HepG2 (cell line): Measurements from ENCODE around the gene DAAM2. TPM values are rescaled to one million over a fixed set of nuclear protein-coding genes. Genes with fewer than 3 reads are reported as not detected.

Source experiments
- ATAC-seq: fragments of 200-7000 bp; cut with Tn5 transposase; 3 replicates; pipeline ENCODE4 v1.9.1; 2020; ENCODE audit warnings: mild to moderate bottlenecking, moderate library complexity
- BruUV-seq: library from RNA; stranded (reverse); fragments of 400-500 nt; replicated peaks from 2 replicates; lab custom pipeline; 2021; lab: Mats Ljungman, UMichigan
- CTCF ChIA-PET: fragments of 300-600 bp; formaldehyde crosslinking; extraction: SDS; loops from one replicate; lab custom pipeline; 2021; ENCODE audit warnings: low total read pairs, inconsistent platforms, low intra/inter-chr PET ratio; lab: Yijun Ruan, JAX
- POLR2A ChIA-PET: fragments of 350-600 bp; sonication (Branson Sonifier 250); formaldehyde crosslinking; loops from one replicate; lab custom pipeline; 2020; ENCODE audit warnings: antibody characterized with exemption, inconsistent platforms; lab: Yijun Ruan, JAX
- DNase-seq: peaks from one replicate; pipeline ENCODE4 v3.0.0-alpha.2; 2015; ENCODE audit warnings: low spot score
- FAIRE-seq: peaks from 3 replicates; lab custom pipeline; 2011; peaks lifted over from hg19 to GRCh38; lab: Jason Lieb, UNC
- H2AFZ ChIP-seq: one replicate; pipeline ENCODE4 v1.6.1; 2011; ENCODE audit warnings: low read length, inconsistent platforms
- H3K27ac ChIP-seq: fragments of 300-600 bp; 3 replicates; pipeline ENCODE4 v1.8.0; 2011; ENCODE audit warnings: mixed run types, mild to moderate bottlenecking, mixed read lengths, low read length, inconsistent platforms; ENCODE audit not compliant: insufficient read depth; ENCODE audit errors: extremely low read length
- H3K27me3 ChIP-seq, 2 experiments: fragments of 200-600 bp in 1 of 2; 2 replicates in 1 of 2; 3 replicates in 1 of 2; pipeline versions ENCODE4 v1.6.0 to v1.8.0; 2011; ENCODE audit warnings: low read length in 2 of 2, mild to moderate bottlenecking in 2 of 2, moderate library complexity in 2 of 2, inconsistent platforms in 1 of 2; ENCODE audit not compliant: insufficient read depth in 2 of 2, control insufficient read depth in 1 of 2
- H3K36me3 ChIP-seq, 2 experiments: fragments of 200-600 bp in 1 of 2; replicated peaks in 1 of 2; 2 replicates in 1 of 2; 3 replicates in 1 of 2; pipeline versions ENCODE4 v1.5.1 to v1.8.0; 2011; ENCODE audit warnings: low read length in 2 of 2, inconsistent platforms in 1 of 2; ENCODE audit not compliant: insufficient read depth in 2 of 2, control insufficient read depth in 1 of 2
- H3K4me1 ChIP-seq: 2 replicates; pipeline ENCODE4 v1.5.1; 2012; ENCODE audit warnings: low read length, inconsistent platforms; ENCODE audit not compliant: insufficient read depth
- H3K4me2 ChIP-seq: 2 replicates; pipeline ENCODE4 v1.6.0; 2011; ENCODE audit warnings: low read depth, low read length, inconsistent platforms
- H3K4me3 ChIP-seq, 3 experiments: fragments of 200-600 bp in 1 of 3; sonication (generic), shearing (Covaris generic) in 1 of 3; replicated peaks in 1 of 3; 2 replicates each; pipeline ENCODE4 v1.5.1; 2011 to 2016; ENCODE audit warnings: low read length in 3 of 3, inconsistent platforms in 2 of 3, low read depth in 2 of 3, mild to moderate bottlenecking in 2 of 3, control low read depth in 1 of 3, mixed read lengths in 1 of 3; ENCODE audit not compliant: insufficient read depth in 1 of 3
- H3K79me2 ChIP-seq: one replicate; pipeline ENCODE4 v1.6.1; 2011; ENCODE audit warnings: low read length, inconsistent platforms; ENCODE audit not compliant: insufficient read depth
- H3K9ac ChIP-seq: 2 replicates; pipeline ENCODE4 v1.6.0; 2011; ENCODE audit warnings: mild to moderate bottlenecking, low read depth, low read length, inconsistent platforms; ENCODE audit not compliant: insufficient read depth
- H3K9me3 ChIP-seq: 2 replicates; pipeline ENCODE4 v1.5.1; 2012; ENCODE audit warnings: mild to moderate bottlenecking, low read length
- H4K20me1 ChIP-seq: 2 replicates; pipeline ENCODE4 v1.6.0; 2011; ENCODE audit warnings: inconsistent platforms, mild to moderate bottlenecking, low read length, moderate library complexity; ENCODE audit not compliant: insufficient read depth
- HMGXB3 ChIP-seq: sonication (generic); formaldehyde crosslinking; IDR thresholded peaks from 2 replicates; pipeline ENCODE4 v1.4.0; 2020; ENCODE audit warnings: missing genetic modification reagents, borderline replicate concordance
- HNRNPUL1 ChIP-seq: fragments of 200-400 bp; formaldehyde crosslinking; IDR thresholded peaks from 2 replicates; pipeline ENCODE4 v1.6.1; 2017; ENCODE audit warnings: low read depth, mild to moderate bottlenecking, low read length, moderate library complexity
- KAT2B ChIP-seq: fragments of 150-350 bp; IDR thresholded peaks from 2 replicates; pipeline ENCODE4 v1.6.1; 2014; ENCODE audit warnings: low read depth, low read length, borderline replicate concordance
- POLR2AphosphoS5 ChIP-seq: IDR thresholded peaks from 2 replicates; pipeline ENCODE4 v1.6.1; 2012; ENCODE audit warnings: low read depth, low read length
- PPARG ChIP-seq: conservative IDR thresholded peaks from 2 replicates; pipeline ENCODE4 v1.6.1; 2016; ENCODE audit warnings: missing biosample characterization, missing genetic modification reagents
- RORA ChIP-seq: sonication (generic); formaldehyde crosslinking; IDR thresholded peaks from 2 replicates; pipeline ENCODE4 v1.5.0; 2020; ENCODE audit warnings: mild to moderate bottlenecking, missing genetic modification reagents, moderate library complexity
- SRY ChIP-seq: sonication (generic); formaldehyde crosslinking; IDR thresholded peaks from 2 replicates; pipeline ENCODE4 v1.8.0; 2022; ENCODE audit warnings: mild to moderate bottlenecking, missing genetic modification reagents
- TOPORS ChIP-seq: sonication (generic); formaldehyde crosslinking; IDR thresholded peaks from 2 replicates; pipeline ENCODE4 v1.8.0; 2023; ENCODE audit warnings: mild to moderate bottlenecking, missing genetic modification reagents
- TP53 ChIP-seq: sonication (generic); formaldehyde crosslinking; conservative IDR thresholded peaks from 2 replicates; pipeline ENCODE4 v1.4.0; 2020; ENCODE audit warnings: missing genetic modification reagents
- ZNF224 ChIP-seq: sonication (generic); formaldehyde crosslinking; IDR thresholded peaks from 2 replicates; pipeline ENCODE4 v1.5.0; 2020; ENCODE audit warnings: mild to moderate bottlenecking, missing genetic modification reagents
- ZNF788 ChIP-seq: sonication (generic); formaldehyde crosslinking; IDR thresholded peaks from 2 replicates; pipeline ENCODE4 v1.5.0; 2020; ENCODE audit warnings: mild to moderate bottlenecking, missing genetic modification reagents, borderline replicate concordance
- WGBS: methylation state at CpG from one replicate; pipeline ENCODE4 v1.1.6; 2017; ENCODE audit warnings: low lambda C conversion rate; 5-methylcytosine and 5-hydroxymethylcytosine counted together
- in situ Hi-C: cut with HindIII; loops from 2 replicates; pipeline ENCODE4 v1.10.0; 2017; ENCODE audit warnings: low pct_unique_long_range_greater_than_20kb; ENCODE audit not compliant: extremely low pct_ligation_motif_present
- intact Hi-C: fragments of 100-400 bp; cut with micrococcal nuclease; formaldehyde crosslinking; loops from one replicate; pipeline ENCODE4 v1.10.0; 2022; ENCODE audit not compliant: unreplicated experiment
- polyA plus RNA-seq, 8 experiments: library from polyadenylated mRNA; depleted of rRNA in 3 of 8; stranded (reverse) in 7 of 8; unstranded in 1 of 8; fragments of >200 nt; fragmentation: Illumina TruSeq in 4 of 8; extraction: Trizol in 4 of 8; gene quantifications; 2 replicates each; pipeline versions ENCODE4 v1.2.1 to v1.2.3, GENCODE V29; 2011 to 2016; ENCODE audit warnings: low read depth in 4 of 8, missing spikeins in 1 of 8, mixed read lengths in 1 of 8; ENCODE audit not compliant: insufficient read depth in 1 of 8
- total RNA-seq, 5 experiments: library from RNA; depleted of rRNA; stranded (reverse); fragments of >200 nt; fragmentation: Illumina TruSeq; extraction: Trizol; gene quantifications; 2 replicates each; pipeline ENCODE4 v1.2.3, GENCODE V29; 2016; ENCODE audit warnings: low read depth in 1 of 5
- TF ChIP-seq, protein P1 (sequence below): fragments of 450-650 bp; IDR thresholded peaks from 2 replicates; pipeline ENCODE4 v1.6.1; 2016
- TF ChIP-seq, protein P2 (sequence below): sonication (generic); formaldehyde crosslinking; IDR thresholded peaks from 2 replicates; pipeline ENCODE4 v1.8.0; 2022; ENCODE audit warnings: missing genetic modification reagents, mild to moderate bottlenecking, moderate library complexity, borderline replicate concordance
- TF ChIP-seq, protein P3 (sequence below): sonication (generic); formaldehyde crosslinking; conservative IDR thresholded peaks from 2 replicates; pipeline ENCODE4 v1.4.0; 2020; ENCODE audit warnings: missing genetic modification reagents

The DAAM2 gene
- total and polyA plus RNA-seq, 2 of the 13 experiments (the other 11 are each of a cell fraction or from before 2014, with no cell fraction given), result 0.01 TPM; not detected in 1

DNA sequence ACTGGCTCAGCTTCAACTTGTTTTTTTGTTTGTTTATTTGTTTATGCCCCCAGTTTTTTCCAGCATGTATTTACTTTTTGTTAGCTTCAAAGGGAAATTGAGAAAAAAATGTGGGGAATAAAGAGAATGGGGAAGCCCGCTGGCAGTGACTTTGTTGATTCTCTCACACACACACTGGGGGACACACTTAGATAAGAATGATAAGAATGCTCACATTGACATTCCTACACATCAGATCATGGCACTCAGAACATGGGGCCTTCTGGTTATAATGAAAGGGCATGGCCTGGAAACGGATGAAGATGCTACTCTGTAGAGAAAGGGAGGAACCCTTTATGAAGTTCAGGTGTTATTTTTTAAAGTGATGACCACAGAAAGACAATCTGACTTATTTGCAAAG is 15.6 kb upstream of the DAAM2 start:
- Histone ChIP-seq H3K79me2 (no peaks in the 10 kb centered on the region), H3K9ac (no peak overlapping the region), H3K4me2 (no peak overlapping the region), H3K4me3 (no peak overlapping the region), H3K36me3 (no peaks in the 10 kb centered on the region), H3K9me3 (no peaks in the 10 kb centered on the region), H3K27me3 (no peaks in the 10 kb centered on the region), H4K20me1 (no peaks in the 10 kb centered on the region), H3K4me1 (no peaks in the 10 kb centered on the region), H3K27ac (no peak overlapping the region), H2AFZ (no peak overlapping the region)
- no peak for FAIRE-seq
- WGBS, result 13% methylated on average over 2 of the region's 2 CpGs
- intact Hi-C loops, result no loop called here
- no peak for DNase-seq
- ATAC-seq, result no peak
- no TSS peak for BruUV-seq
- TF ChIP-seq RORA (CRISPR knock-in tag) (no peak), ZNF224 (no peak), TP53 (no peak), SRY (no peak), ZNF788 (CRISPR knock-in tag) (no peak), POLR2AphosphoS5 (no peak), HNRNPUL1 (no peak), HMGXB3 (CRISPR knock-in tag) (no peak), TOPORS (CRISPR knock-in tag) (no peak), PPARG (CRISPR knock-in tag) (no peak), KAT2B (no peak)
- TF ChIP-seq, protein P1, sequence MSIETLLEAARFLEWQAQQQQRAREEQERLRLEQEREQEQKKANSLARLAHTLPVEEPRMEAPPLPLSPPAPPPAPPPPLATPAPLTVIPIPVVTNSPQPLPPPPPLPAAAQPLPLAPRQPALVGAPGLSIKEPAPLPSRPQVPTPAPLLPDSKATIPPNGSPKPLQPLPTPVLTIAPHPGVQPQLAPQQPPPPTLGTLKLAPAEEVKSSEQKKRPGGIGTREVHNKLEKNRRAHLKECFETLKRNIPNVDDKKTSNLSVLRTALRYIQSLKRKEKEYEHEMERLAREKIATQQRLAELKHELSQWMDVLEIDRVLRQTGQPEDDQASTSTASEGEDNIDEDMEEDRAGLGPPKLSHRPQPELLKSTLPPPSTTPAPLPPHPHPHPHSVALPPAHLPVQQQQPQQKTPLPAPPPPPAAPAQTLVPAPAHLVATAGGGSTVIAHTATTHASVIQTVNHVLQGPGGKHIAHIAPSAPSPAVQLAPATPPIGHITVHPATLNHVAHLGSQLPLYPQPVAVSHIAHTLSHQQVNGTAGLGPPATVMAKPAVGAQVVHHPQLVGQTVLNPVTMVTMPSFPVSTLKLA, result no peak
- TF ChIP-seq, protein P2, sequence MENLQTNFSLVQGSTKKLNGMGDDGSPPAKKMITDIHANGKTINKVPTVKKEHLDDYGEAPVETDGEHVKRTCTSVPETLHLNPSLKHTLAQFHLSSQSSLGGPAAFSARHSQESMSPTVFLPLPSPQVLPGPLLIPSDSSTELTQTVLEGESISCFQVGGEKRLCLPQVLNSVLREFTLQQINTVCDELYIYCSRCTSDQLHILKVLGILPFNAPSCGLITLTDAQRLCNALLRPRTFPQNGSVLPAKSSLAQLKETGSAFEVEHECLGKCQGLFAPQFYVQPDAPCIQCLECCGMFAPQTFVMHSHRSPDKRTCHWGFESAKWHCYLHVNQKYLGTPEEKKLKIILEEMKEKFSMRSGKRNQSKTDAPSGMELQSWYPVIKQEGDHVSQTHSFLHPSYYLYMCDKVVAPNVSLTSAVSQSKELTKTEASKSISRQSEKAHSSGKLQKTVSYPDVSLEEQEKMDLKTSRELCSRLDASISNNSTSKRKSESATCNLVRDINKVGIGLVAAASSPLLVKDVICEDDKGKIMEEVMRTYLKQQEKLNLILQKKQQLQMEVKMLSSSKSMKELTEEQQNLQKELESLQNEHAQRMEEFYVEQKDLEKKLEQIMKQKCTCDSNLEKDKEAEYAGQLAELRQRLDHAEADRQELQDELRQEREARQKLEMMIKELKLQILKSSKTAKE (CRISPR knock-in tag), result no peak
- TF ChIP-seq, protein P3, sequence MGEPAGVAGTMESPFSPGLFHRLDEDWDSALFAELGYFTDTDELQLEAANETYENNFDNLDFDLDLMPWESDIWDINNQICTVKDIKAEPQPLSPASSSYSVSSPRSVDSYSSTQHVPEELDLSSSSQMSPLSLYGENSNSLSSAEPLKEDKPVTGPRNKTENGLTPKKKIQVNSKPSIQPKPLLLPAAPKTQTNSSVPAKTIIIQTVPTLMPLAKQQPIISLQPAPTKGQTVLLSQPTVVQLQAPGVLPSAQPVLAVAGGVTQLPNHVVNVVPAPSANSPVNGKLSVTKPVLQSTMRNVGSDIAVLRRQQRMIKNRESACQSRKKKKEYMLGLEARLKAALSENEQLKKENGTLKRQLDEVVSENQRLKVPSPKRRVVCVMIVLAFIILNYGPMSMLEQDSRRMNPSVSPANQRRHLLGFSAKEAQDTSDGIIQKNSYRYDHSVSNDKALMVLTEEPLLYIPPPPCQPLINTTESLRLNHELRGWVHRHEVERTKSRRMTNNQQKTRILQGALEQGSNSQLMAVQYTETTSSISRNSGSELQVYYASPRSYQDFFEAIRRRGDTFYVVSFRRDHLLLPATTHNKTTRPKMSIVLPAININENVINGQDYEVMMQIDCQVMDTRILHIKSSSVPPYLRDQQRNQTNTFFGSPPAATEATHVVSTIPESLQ (CRISPR knock-in tag), result no peak
- ChIA-PET CTCF (no interaction called here), POLR2A (no interaction called here)
- in situ Hi-C loops, result no loop called here
